HG03280 (cell line): ENCODE results near the gene CFAP73.
A peak's percentile ranks its signal among the peaks of the same experiment; 100 is the strongest.
"Not testable (repeated sequence)": the region's sequence is repeated elsewhere in the genome, so short reads cannot be mapped to it uniquely, and the experiment has no call there.

Experiments
- ATAC-seq: cut with Tn5 transposase; IDR thresholded peaks from one replicate; pipeline ENCODE4 v1.9.1; 2021; ENCODE audit warnings: mild to moderate bottlenecking, moderate library complexity; ENCODE audit not compliant: unreplicated experiment

The CFAP73 gene

GRCh38 chr12:113185180-113186032, 35.9 kb downstream of the CFAP73 start, which contains the start of the genes DDX54 and RITA1:
DDX54 (minus strand) TSS chr12:113185478; CDS start chr12:113185451, 27 bp downstream.
RITA1 (plus strand) TSS chr12:113185721; CDS start chr12:113186747, 1,026 bp downstream.
- ATAC-seq, result peak; percentile 43

GRCh38 chr12:113186033-113186365, 36.5 kb downstream of the CFAP73 start:
- ATAC-seq, result peak; percentile 3

DNA sequence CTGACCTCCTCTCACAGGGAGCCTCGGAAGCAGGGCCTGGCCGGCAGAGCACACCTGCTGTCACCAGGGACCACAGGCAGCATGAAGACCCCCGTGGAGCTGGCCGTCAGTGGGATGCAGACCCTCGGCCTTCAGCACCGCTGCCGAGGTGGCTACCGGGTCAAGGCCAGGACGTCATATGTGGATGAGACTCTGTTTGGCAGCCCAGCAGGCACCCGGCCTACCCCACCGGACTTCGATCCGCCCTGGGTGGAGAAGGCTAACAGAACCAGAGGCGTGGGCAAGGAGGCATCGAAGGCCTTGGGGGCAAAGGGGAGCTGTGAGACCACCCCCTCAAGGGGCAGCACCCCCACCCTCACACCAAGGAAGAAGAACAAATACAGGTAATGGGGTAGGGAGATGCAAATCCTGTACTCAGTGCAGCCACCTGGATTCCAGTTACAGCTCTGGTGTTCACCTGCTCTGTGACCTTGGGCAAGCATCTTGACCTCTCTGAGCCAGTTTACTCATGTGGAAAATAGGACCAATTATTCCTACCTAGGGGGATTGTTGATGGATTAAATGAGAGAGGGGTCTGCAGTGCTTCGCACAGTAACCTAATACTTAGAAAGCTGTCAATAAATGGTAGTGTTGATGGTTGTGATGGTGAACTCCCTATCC, 37.3 kb downstream of the CFAP73 start:
- no peak for ATAC-seq

GRCh38 chr12:113189361-113189760, 39.8 kb downstream of the CFAP73 start:
- ATAC-seq, result no peak

GRCh38 chr12:113190761-113191160, 41.2 kb downstream of the CFAP73 start:
- ATAC-seq, result no peak

- ATAC-seq, result no peak
Measured at GRCh38 chr12:113191227-113191626, 41.7 kb downstream of the CFAP73 start.

DNA sequence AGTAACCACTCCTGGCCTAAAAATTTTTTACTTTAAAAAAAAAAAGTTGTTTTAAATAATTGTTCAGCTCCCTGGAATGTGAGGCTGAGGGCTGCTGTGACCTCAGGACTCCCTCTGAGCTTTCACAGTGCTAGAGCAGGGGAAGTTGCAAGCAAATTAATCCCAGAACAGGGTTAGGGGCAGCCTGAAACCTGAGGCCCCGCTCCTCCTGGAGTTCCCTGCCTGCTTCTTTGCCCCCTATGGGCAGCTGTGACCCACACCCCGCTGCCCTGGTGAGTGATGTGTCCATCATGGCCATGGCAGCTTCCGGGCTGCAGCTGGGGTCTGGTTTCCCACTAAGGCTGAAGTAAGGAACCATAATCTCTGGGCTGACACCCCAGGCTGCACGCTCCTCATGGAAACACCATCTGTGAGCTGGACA, 45.5 kb downstream of the CFAP73 start:
- ATAC-seq, result no peak

DNA sequence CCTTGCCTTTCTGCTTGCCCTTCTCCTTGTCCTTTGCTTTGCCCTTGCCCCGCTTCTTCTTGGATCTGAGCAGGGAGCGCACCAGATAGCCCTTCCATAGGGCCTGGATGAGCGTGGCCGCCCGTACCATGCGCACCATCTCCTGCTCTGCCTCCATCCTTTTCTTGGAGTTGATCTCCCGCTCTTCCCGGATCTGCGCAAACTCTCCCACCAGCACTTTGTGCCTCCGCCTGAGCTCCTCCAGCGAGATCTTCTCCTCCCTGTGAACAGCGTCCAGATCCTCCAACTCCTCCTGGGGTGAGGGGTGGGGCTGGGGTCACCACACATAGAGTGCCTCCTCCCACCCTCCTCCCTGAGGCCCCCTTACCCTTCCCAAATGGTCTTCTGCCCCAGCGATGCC, 46.1 kb downstream of the CFAP73 start:
- ATAC-seq, result no peak

DNA sequence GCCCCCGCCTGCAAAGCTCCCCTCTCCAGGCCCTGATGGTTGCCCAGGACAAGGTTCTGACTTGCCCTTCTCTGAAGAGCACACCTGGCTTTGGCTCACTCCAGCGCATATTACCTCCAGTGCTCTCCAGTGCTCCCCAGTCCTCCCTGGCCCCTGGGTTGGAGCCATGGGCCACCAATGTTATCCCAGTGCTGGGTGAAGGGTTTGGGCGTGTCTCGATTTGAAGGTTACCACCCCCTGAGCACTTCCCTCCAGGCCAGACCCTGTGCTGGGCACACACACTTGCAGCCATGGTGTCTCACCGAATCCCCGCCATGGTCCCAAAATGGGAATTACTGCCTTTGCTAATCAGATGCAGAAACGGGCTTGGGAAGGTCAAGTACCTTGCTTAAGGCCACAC, 47.1 kb downstream of the CFAP73 start:
- ATAC-seq, result no peak

DNA sequence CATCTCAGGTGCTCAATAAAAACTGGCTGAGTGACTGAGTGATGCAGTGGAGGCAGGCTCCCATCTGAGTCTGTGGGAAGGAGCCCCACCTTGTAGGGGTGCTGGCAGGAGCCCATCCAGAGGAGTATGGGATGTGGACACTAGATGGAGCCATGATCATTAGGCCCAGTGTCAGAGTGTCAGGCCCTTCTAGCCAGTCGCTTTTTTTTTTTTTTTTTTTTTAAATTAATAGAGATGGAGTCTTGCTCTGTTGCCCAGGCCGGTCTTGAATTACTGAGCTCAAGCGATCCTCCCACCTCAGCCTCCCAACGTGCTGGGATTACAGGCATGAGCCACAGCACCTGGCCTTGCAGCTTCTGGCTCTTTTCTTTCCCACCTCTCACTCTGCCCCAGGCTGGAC, 47.5 kb downstream of the CFAP73 start:
- ATAC-seq, result peak; percentile 79

DNA sequence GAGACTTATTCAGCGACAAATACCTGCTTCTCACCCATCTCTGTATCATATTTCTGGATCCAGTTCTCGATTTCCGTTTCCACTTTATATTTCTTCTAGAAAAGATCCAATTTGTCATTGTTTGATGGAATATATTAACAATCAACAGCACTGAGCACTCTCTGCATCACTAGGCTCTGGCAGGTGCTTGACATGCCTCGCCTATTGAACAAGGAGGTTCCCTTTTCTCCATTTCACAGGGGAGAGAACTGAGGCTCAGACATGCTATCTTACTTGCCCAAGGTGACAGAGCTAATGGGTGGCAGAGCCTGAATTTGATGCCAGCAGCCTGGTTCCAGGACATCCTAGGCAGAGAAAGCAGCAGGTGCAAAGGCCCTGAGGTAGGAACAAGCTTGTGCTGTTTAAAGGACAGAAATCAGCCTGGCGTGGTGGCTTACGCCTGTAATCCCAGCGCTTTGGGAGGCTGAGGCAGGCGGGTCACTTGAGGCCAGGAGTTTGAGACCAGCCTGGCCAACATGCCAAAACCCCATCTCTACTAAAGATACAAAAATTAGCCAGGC, 48.1 kb downstream of the CFAP73 start:
- no peak for ATAC-seq

GRCh38 chr12:113198296-113198695, 48.8 kb downstream of the CFAP73 start:
- ATAC-seq, result no peak

DNA sequence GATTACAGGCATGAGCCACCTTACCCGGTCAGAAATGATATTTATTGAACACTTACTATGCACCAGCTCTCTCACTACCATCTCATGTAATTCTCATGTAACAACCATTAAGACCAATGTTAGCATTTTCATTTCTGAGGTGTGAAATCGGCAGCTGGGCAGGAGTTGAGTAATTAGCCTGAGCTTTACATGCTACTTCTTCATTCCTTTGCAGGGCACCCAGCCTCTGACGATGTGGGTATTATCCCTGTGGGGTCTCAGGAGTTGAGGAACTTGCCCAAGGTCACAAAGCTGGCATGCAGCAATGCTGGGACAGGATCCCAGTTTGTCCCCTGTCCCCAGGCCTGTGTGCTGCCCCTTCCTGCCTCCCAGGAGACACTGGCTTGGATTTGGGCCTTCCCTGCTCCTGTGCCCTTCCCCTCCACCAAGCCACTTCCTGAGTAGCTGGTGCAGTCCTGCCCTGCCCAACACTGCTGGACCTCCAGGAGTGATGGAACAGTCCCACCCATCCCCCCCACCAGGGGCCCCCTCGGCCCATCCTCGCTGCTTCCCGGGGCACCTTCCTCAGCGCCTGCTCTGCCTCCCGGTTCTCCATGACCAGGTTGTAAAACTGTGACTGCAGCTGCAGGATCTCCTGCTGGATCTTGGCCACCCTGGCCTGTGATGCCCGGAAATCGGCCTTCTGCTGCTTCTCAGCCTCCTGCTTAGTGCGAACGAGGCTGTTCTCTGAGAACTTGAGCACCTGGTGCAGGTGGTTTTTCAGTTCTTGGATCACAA, 50.7 kb downstream of the CFAP73 start:
- no peak for ATAC-seq

DNA sequence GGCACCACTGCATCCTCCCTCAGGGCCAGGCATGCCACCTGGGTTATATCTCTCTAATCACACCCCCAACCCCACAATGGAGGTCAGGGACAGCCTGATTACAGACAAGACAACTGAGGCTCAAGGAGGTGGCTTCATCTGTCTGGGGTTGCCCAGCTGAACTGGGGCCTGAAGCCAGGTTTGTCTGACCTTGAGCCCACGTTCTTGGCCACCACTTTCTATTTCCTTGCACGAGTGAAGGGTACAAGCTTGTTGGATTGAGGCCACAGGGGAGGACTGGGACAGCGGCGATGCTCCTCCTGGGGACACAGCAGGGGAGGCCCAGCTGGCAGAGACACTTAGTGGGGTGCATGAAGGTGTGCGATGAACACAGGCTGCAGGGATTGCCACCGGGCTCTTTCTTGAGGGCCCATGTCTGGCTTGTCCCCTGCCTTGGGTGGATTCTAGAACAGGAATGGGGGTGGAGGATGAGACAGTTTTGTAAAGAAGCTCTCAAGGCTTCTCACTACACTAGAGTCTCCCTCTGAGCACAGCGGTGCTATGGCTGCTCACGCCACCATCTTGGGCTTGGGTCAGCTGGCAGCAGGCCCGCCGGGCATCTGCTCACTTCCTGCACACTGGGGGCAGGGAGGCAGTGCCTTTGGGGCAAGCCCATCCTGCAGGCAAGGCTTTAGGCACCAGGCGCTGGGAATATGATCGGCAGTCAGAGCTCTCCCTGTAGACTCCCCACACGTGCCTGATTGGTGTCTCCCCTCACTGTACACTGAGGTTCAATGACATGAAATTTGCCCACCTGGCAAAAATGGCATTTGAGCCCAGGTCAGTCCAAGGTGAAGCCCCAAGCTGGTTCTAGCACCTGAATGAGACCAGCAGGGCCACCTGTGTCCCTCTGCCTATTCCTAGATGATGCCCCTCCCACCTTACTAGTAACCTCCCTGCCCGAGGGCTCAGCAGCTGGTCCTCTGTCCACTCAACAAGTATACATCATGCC, 52.0 kb downstream of the CFAP73 start:
- no peak for ATAC-seq

DNA sequence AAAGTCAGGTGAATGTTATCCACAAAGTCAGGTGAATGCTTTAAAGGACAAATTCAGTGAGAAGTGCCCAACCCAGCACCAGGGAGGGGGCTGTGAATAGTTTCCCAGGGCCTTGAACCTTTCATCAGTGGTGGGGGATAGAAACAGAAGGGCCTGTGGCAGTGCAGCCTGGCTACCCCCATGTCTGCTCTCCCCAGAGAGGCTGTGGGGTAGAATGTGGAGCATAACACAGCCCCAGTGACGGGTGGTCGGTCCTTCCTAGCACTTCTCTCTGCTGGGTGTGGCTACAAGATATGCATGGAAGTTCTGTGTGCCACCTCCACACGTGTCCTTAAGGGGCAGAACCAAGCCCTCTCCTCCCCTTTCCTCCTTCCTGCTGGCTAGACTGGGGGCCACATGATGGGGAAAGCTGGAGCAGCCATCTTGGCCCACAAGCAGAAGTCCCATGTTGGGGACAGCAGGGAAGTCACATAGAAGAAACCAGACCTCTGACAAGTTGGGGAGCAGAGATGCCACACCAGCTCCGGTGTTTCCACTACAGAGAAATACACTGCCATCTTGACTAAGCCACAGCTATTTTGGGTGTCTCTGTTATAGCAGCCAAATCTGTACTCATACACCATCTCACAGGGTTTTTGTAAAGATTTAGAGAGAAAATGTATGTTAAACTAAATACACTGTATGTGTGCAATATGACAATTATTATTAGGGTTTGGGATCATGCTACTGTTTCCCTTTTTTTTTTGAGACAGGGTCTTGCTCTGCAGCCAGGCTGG, 53.0 kb downstream of the CFAP73 start:
- ATAC-seq, result no peak

GRCh38 chr12:113203852-113204760, 54.6 kb downstream of the CFAP73 start:
- no peak for ATAC-seq

- ATAC-seq, result no peak
Measured at GRCh38 chr12:113204804-113205203, 55.3 kb downstream of the CFAP73 start.

GRCh38 chr12:113206802-113207201, 57.3 kb downstream of the CFAP73 start:
- not testable (repeated sequence) for ATAC-seq
